WTC11 (cell line): ENCODE measurements around the gene SBNO2. TPM values are rescaled to one million over a fixed set of nuclear protein-coding genes. Genes with fewer than 3 reads are reported as not detected.

Source experiments
- ATAC-seq: fragments of 200-7000 bp; cut with Tn5 transposase; 2 replicates; pipeline ENCODE4 v1.10.0; 2021; ENCODE audit warnings: mild to moderate bottlenecking, moderate library complexity
- CTCF ChIA-PET: fragments of 300-600 bp; sonication (Branson Sonifier 250); formaldehyde crosslinking; loops from one replicate; lab custom pipeline; 2021; ENCODE audit warnings: antibody characterized with exemption; lab: Charles Lee
- POLR2A ChIA-PET: fragments of 350-600 bp; sonication (Branson Sonifier 250); formaldehyde crosslinking; loops from one replicate; lab custom pipeline; 2021; ENCODE audit warnings: antibody characterized with exemption; lab: Charles Lee
- DNase-seq: peaks from one replicate; pipeline ENCODE4 v3.0.0; 2021; ENCODE audit warnings: low spot score
- H3K27ac Mint-ChIP-seq: 2 replicates; pipeline ENCODE4 v1.8.0; 2021; ENCODE audit warnings: mixed read lengths
- H3K27me3 Mint-ChIP-seq: 2 replicates; pipeline ENCODE4 v1.8.0; 2021; ENCODE audit warnings: low read depth, mild to moderate bottlenecking, moderate library complexity, mixed read lengths
- H3K36me3 Mint-ChIP-seq: 2 replicates; pipeline ENCODE4 v1.8.0; 2021; ENCODE audit warnings: mixed read lengths
- H3K4me1 Mint-ChIP-seq: 2 replicates; pipeline ENCODE4 v1.8.0; 2022; ENCODE audit warnings: mixed read lengths
- H3K4me3 Mint-ChIP-seq: 2 replicates; pipeline ENCODE4 v1.8.0; 2021; ENCODE audit warnings: mild to moderate bottlenecking, moderate library complexity, mixed read lengths
- H3K9me3 Mint-ChIP-seq: 2 replicates; pipeline ENCODE4 v1.8.0; 2021; ENCODE audit warnings: mixed read lengths
- AR ChIP-seq: fragments of 250-450 bp; sonication (Bioruptor Pico); IDR thresholded peaks from 2 replicates; pipeline ENCODE4 v1.9.0; 2021; ENCODE audit warnings: mild to moderate bottlenecking
- ATF1 ChIP-seq: sonication (generic); formaldehyde crosslinking; IDR thresholded peaks from 2 replicates; pipeline ENCODE4 v1.8.1; 2023; ENCODE audit warnings: mild to moderate bottlenecking, moderate library complexity, missing genetic modification reagents
- ATF2 ChIP-seq: sonication (generic); formaldehyde crosslinking; IDR thresholded peaks from 2 replicates; pipeline ENCODE4 v1.8.1; 2022; ENCODE audit warnings: low read depth, missing genetic modification reagents, borderline replicate concordance
- ATF3 ChIP-seq: sonication (generic); formaldehyde crosslinking; conservative IDR thresholded peaks from 2 replicates; pipeline ENCODE4 v1.8.1; 2022; ENCODE audit warnings: mild to moderate bottlenecking, missing genetic modification reagents
- E2F5 ChIP-seq: sonication (generic); formaldehyde crosslinking; IDR thresholded peaks from 2 replicates; pipeline ENCODE4 v1.8.1; 2022; ENCODE audit warnings: mild to moderate bottlenecking, moderate library complexity, missing genetic modification reagents
- EMX1 ChIP-seq: fragments of 250-450 bp; sonication (Bioruptor Pico); IDR thresholded peaks from 2 replicates; pipeline ENCODE4 v1.8.0; 2021; ENCODE audit warnings: mild to moderate bottlenecking
- GRHL2 ChIP-seq: fragments of 250-450 bp; sonication (Bioruptor Pico); IDR thresholded peaks from 2 replicates; pipeline ENCODE4 v1.8.0; 2022; ENCODE audit warnings: mild to moderate bottlenecking, moderate library complexity; ENCODE audit not compliant: insufficient replicate concordance, severe bottlenecking
- MAX ChIP-seq: sonication (generic); formaldehyde crosslinking; IDR thresholded peaks from 2 replicates; pipeline ENCODE4 v1.8.0; 2022; ENCODE audit warnings: mild to moderate bottlenecking, missing genetic modification reagents
- MLX ChIP-seq: sonication (generic); formaldehyde crosslinking; IDR thresholded peaks from 2 replicates; pipeline ENCODE4 v1.8.1; 2023; ENCODE audit warnings: mild to moderate bottlenecking, missing genetic modification reagents, moderate library complexity
- MXD4 ChIP-seq: fragments of 250-450 bp; sonication (Bioruptor Pico); IDR thresholded peaks from 2 replicates; pipeline ENCODE4 v1.8.0; 2021; ENCODE audit warnings: mild to moderate bottlenecking, moderate library complexity, borderline replicate concordance
- NFATC4 ChIP-seq: fragments of 250-450 bp; sonication (Bioruptor Pico); IDR thresholded peaks from 2 replicates; pipeline ENCODE4 v1.9.0; 2021; ENCODE audit warnings: mild to moderate bottlenecking
- NFE2L1 ChIP-seq: sonication (generic); formaldehyde crosslinking; IDR thresholded peaks from 2 replicates; pipeline ENCODE4 v1.8.1; 2023; ENCODE audit warnings: missing genetic modification reagents
- NFYB ChIP-seq: sonication (generic); formaldehyde crosslinking; conservative IDR thresholded peaks from 2 replicates; pipeline ENCODE4 v1.8.0; 2022; ENCODE audit warnings: low read depth, missing genetic modification reagents
- RELA ChIP-seq: sonication (generic); formaldehyde crosslinking; IDR thresholded peaks from 2 replicates; pipeline ENCODE4 v1.8.1; 2022; ENCODE audit warnings: missing genetic modification reagents, mild to moderate bottlenecking, borderline replicate concordance
- SMAD3 ChIP-seq: sonication (generic); formaldehyde crosslinking; IDR thresholded peaks from 2 replicates; pipeline ENCODE4 v1.8.0; 2022; ENCODE audit warnings: missing genetic modification reagents, mild to moderate bottlenecking, borderline replicate concordance
- SMAD4 ChIP-seq: sonication (generic); formaldehyde crosslinking; IDR thresholded peaks from 2 replicates; pipeline ENCODE4 v1.8.0; 2022; ENCODE audit warnings: mild to moderate bottlenecking, missing genetic modification reagents
- TEAD4 ChIP-seq: sonication (generic); formaldehyde crosslinking; IDR thresholded peaks from 2 replicates; pipeline ENCODE4 v1.8.0; 2022; ENCODE audit warnings: mild to moderate bottlenecking, missing genetic modification reagents
- ZBTB43 ChIP-seq: sonication (generic); formaldehyde crosslinking; IDR thresholded peaks from 2 replicates; pipeline ENCODE4 v1.8.1; 2023; ENCODE audit warnings: mild to moderate bottlenecking, missing genetic modification reagents
- ZSCAN18 ChIP-seq: fragments of 250-450 bp; sonication (Bioruptor Pico); IDR thresholded peaks from 2 replicates; pipeline ENCODE4 v2.1.2; 2022; ENCODE audit warnings: mild to moderate bottlenecking, moderate library complexity
- total RNA-seq: library from RNA; stranded (reverse); gene quantifications from 3 replicates; pipeline ENCODE4 v1.2.3, GENCODE V29; 2021

The SBNO2 gene
- total RNA-seq, 1 experiment from 2014 or later, result 57.3 TPM

- Mint-ChIP-seq H3K36me3 (no peaks in the 10 kb centered on the region; the same call in 1 of the 2 replicates), H3K27me3 (no peaks in the 10 kb centered on the region), H3K4me3 (no peak overlapping the region), H3K4me1 (peaks cover 29% of the 10 kb centered on the region), H3K9me3 (no peaks in the 10 kb centered on the region), H3K27ac (peak overlapping the region; percentile 97)
- CTCF ChIA-PET, result interaction anchor here (0.6 to 1.1 kb wide), 2 partner anchors 21 to 48 kb away, joined by 3 to 4 read pairs; no protein-coding TSS in a partner anchor
- DNase-seq (no peak), ATAC-seq (no peak)
- POLR2A ChIA-PET, result no interaction called here
- TF ChIP-seq ATF3 (CRISPR knock-in tag), result no peak
- TF ChIP-seq ATF1 (CRISPR knock-in tag), result no peak
- TF ChIP-seq NFATC4 (CRISPR knock-in tag), result no peak
- TF ChIP-seq MAX, result no peak
- no peak for TF ChIP-seq TEAD4 (CRISPR knock-in tag)
- TF ChIP-seq SMAD3, result no peak
- no peak for TF ChIP-seq AR (CRISPR knock-in tag)
- TF ChIP-seq ZBTB43 (CRISPR knock-in tag), result no peak
- TF ChIP-seq GRHL2 (CRISPR knock-in tag), result no peak
- no peak for TF ChIP-seq ZSCAN18 (CRISPR knock-in tag)
- TF ChIP-seq MLX (CRISPR knock-in tag), result no peak
- TF ChIP-seq, all 79 proteins: peak for 0
These were observed 4.7 kb downstream of the SBNO2 start for GRCh38 chr19:1169411-1169791.

- no peak for ATAC-seq
- H3K27me3 Mint-ChIP-seq, result no peaks in the 10 kb centered on the region
- no peaks in the 10 kb centered on the region; the same call in 1 of the 2 replicates for H3K36me3 Mint-ChIP-seq
- no peak overlapping the region for H3K4me3 Mint-ChIP-seq
- H3K9me3 Mint-ChIP-seq, result no peaks in the 10 kb centered on the region
- CTCF ChIA-PET, result interaction anchor here (0.6 to 2.6 kb wide), 3 partner anchors 21 to 55 kb away, joined by 3 to 8 read pairs (median 4); no protein-coding TSS in a partner anchor
- H3K4me1 Mint-ChIP-seq, result peaks cover 29% of the 10 kb centered on the region
- POLR2A ChIA-PET, result no interaction called here
- H3K27ac Mint-ChIP-seq, result peak overlapping the region; percentile 96
- DNase-seq, result peak; percentile 25
- TF ChIP-seq ATF1 (CRISPR knock-in tag) (no peak), GRHL2 (CRISPR knock-in tag) (no peak), MXD4 (no peak), NFYB (CRISPR knock-in tag) (no peak), ATF2 (CRISPR knock-in tag) (no peak), E2F5 (no peak), MAX (no peak), EMX1 (CRISPR knock-in tag) (no peak), SMAD4 (CRISPR knock-in tag) (no peak), NFE2L1 (no peak), ZSCAN18 (CRISPR knock-in tag) (no peak), RELA (no peak)
These were observed 5.3 kb downstream of the SBNO2 start for GRCh38 chr19:1168572-1169410.
